H9 (cell line): ENCODE measurements around the gene BAIAP2. TPM values are rescaled to one million over a fixed set of nuclear protein-coding genes. Genes with fewer than 3 reads are reported as not detected.
A peak's percentile ranks its signal among the peaks of the same experiment; 100 is the strongest.

Experiments
- DNase-seq: peaks from one replicate; pipeline ENCODE4 v3.0.0-alpha.2; 2017
- H2AFZ ChIP-seq: one replicate; pipeline ENCODE4 v1.6.1; 2013; ENCODE audit warnings: mild to moderate bottlenecking, low read length, control low read depth, moderate library complexity
- H2AK5ac ChIP-seq: 2 replicates; pipeline ENCODE4 v1.6.1; 2013; ENCODE audit warnings: low read length, control low read depth, mixed read lengths; ENCODE audit not compliant: insufficient read length
- H2BK120ac ChIP-seq: one replicate; pipeline ENCODE4 v1.6.1; 2013; ENCODE audit warnings: low read depth, mild to moderate bottlenecking, low read length, control low read depth, inconsistent platforms; ENCODE audit not compliant: poor library complexity, severe bottlenecking
- H2BK12ac ChIP-seq: 2 replicates; pipeline ENCODE4 v1.6.1; 2013; ENCODE audit warnings: low read length, control low read depth, mixed read lengths, low read depth; ENCODE audit not compliant: insufficient read length
- H2BK15ac ChIP-seq: 2 replicates; pipeline ENCODE4 v1.6.1; 2013; ENCODE audit warnings: low read depth, low read length, control low read depth
- H2BK20ac ChIP-seq: one replicate; pipeline ENCODE4 v1.6.1; 2013; ENCODE audit warnings: low read depth, mild to moderate bottlenecking, low read length, control low read depth, inconsistent platforms; ENCODE audit not compliant: poor library complexity, severe bottlenecking
- H2BK5ac ChIP-seq: 2 replicates; pipeline ENCODE4 v1.6.1; 2013; ENCODE audit warnings: low read length, control low read depth, mixed read lengths; ENCODE audit not compliant: insufficient read length
- H3K14ac ChIP-seq: 2 replicates; pipeline ENCODE4 v1.6.1; 2013; ENCODE audit warnings: low read length, control low read depth; ENCODE audit not compliant: insufficient read depth
- H3K18ac ChIP-seq: 2 replicates; pipeline ENCODE4 v1.6.1; 2013; ENCODE audit warnings: low read depth, mild to moderate bottlenecking, mixed read lengths, low read length, control low read depth; ENCODE audit not compliant: insufficient read length
- H3K23ac ChIP-seq: 2 replicates; pipeline ENCODE4 v1.6.1; 2013; ENCODE audit warnings: low read length, control low read depth, mixed read lengths, low read depth; ENCODE audit not compliant: insufficient read length
- H3K23me2 ChIP-seq: 2 replicates; pipeline ENCODE4 v1.6.1; 2013; ENCODE audit warnings: low read depth, mild to moderate bottlenecking, mixed read lengths, low read length, control low read depth; ENCODE audit not compliant: insufficient read length, poor library complexity, severe bottlenecking
- H3K27ac ChIP-seq: 2 replicates; pipeline ENCODE4 v1.5.1; 2013; ENCODE audit warnings: low read length, control low read depth, mixed read lengths, low read depth; ENCODE audit not compliant: insufficient read length
- H3K27me3 ChIP-seq: 2 replicates; pipeline ENCODE4 v1.6.1; 2013; ENCODE audit warnings: low read length, control low read depth, inconsistent platforms; ENCODE audit not compliant: insufficient read depth
- H3K4ac ChIP-seq: 2 replicates; pipeline ENCODE4 v1.6.1; 2013; ENCODE audit warnings: low read depth, mild to moderate bottlenecking, control low read depth, inconsistent platforms, low read length, moderate library complexity
- H3K4me1 ChIP-seq: 2 replicates; pipeline ENCODE4 v1.6.1; 2013; ENCODE audit warnings: low read length, control low read depth, inconsistent platforms; ENCODE audit not compliant: insufficient read depth
- H3K4me2 ChIP-seq: 2 replicates; pipeline ENCODE4 v1.6.1; 2013; ENCODE audit warnings: low read length, control low read depth, mixed read lengths; ENCODE audit not compliant: insufficient read length, insufficient read depth
- H3K56ac ChIP-seq: 2 replicates; pipeline ENCODE4 v1.6.1; 2013; ENCODE audit warnings: low read depth, mild to moderate bottlenecking, mixed read lengths, low read length, control low read depth; ENCODE audit not compliant: insufficient read length
- H3K79me1 ChIP-seq: 2 replicates; pipeline ENCODE4 v1.6.1; 2013; ENCODE audit warnings: low read depth, mild to moderate bottlenecking, moderate library complexity, low read length, control low read depth, inconsistent platforms; ENCODE audit not compliant: insufficient read depth, poor library complexity, severe bottlenecking
- H3K79me2 ChIP-seq: 2 replicates; pipeline ENCODE4 v1.6.1; 2013; ENCODE audit warnings: low read length, control low read depth, inconsistent platforms; ENCODE audit not compliant: insufficient read depth
- H3K9ac ChIP-seq: 2 replicates; pipeline ENCODE4 v1.6.1; 2013; ENCODE audit warnings: low read length, control low read depth, mixed read lengths; ENCODE audit not compliant: insufficient read length; ENCODE audit errors: extremely low read depth
- H3K9me3 ChIP-seq: one replicate; pipeline ENCODE4 v1.6.1; 2013; ENCODE audit warnings: low read depth, low read length, inconsistent platforms; ENCODE audit not compliant: control insufficient read depth
- H3T11ph ChIP-seq: one replicate; pipeline ENCODE4 v1.6.1; 2013; ENCODE audit warnings: mild to moderate bottlenecking, low read length, control low read depth, inconsistent platforms
- H4K20me1 ChIP-seq: one replicate; pipeline ENCODE4 v1.6.1; 2013; ENCODE audit not compliant: control insufficient read depth, insufficient read length, insufficient read depth
- H4K5ac ChIP-seq: 2 replicates; pipeline ENCODE4 v1.6.1; 2013; ENCODE audit warnings: low read depth, mild to moderate bottlenecking, mixed read lengths, low read length, control low read depth; ENCODE audit not compliant: insufficient read length
- H4K8ac ChIP-seq: replicated peaks from 2 replicates; pipeline ENCODE4 v1.6.1; 2013; ENCODE audit warnings: low read length, control low read depth, mixed read lengths, low read depth; ENCODE audit not compliant: insufficient read length
- H4K91ac ChIP-seq: 2 replicates; pipeline ENCODE4 v1.6.1; 2013; ENCODE audit warnings: low read depth, mild to moderate bottlenecking, moderate library complexity, mixed read lengths, low read length, control low read depth; ENCODE audit not compliant: insufficient read length
- H3K27ac Mint-ChIP-seq, 3 experiments: 2 replicates in 2 of 3; 3 replicates in 1 of 3; pipeline ENCODE4 v1.8.0; 2020 to 2021; ENCODE audit warnings: mixed read lengths in 3 of 3, mild to moderate bottlenecking in 1 of 3, moderate library complexity in 1 of 3
- H3K27me3 Mint-ChIP-seq: 2 replicates; pipeline ENCODE4 v1.8.0; 2021; ENCODE audit warnings: low read depth, mild to moderate bottlenecking, moderate library complexity, mixed read lengths
- H3K36me3 Mint-ChIP-seq, 3 experiments: 2 replicates in 2 of 3; 3 replicates in 1 of 3; pipeline ENCODE4 v1.8.0; 2020 to 2021; ENCODE audit warnings: low read depth in 3 of 3, mixed read lengths in 3 of 3; ENCODE audit not compliant: insufficient read depth in 1 of 3
- H3K4me1 Mint-ChIP-seq, 2 experiments: 2 replicates each; pipeline ENCODE4 v1.8.0; 2020; ENCODE audit warnings: mixed read lengths in 2 of 2
- H3K4me3 Mint-ChIP-seq, 2 experiments: 2 replicates in 1 of 2; 3 replicates in 1 of 2; pipeline ENCODE4 v1.8.0; 2020 to 2021; ENCODE audit warnings: mild to moderate bottlenecking in 2 of 2, mixed read lengths in 2 of 2, moderate library complexity in 1 of 2
- H3K9me3 Mint-ChIP-seq, 2 experiments: 2 replicates in 1 of 2; 3 replicates in 1 of 2; pipeline ENCODE4 v1.8.0; 2020; ENCODE audit warnings: mild to moderate bottlenecking in 2 of 2, mixed read lengths in 2 of 2, moderate library complexity in 1 of 2
- CTCF ChIP-seq: fragments of 200-600 bp; sonication (generic); conservative IDR thresholded peaks from 3 replicates; pipeline ENCODE4 v1.8.0; 2021; ENCODE audit warnings: antibody characterized with exemption, mild to moderate bottlenecking
- WGBS: extraction: QIAGEN DNeasy Blood & Tissue Kit; methylation state at CpG from one replicate; pipeline ENCODE4 v1.1.7; 2013; ENCODE audit warnings: missing lambda C conversion rate, low lambda C conversion rate, mixed read lengths; ENCODE audit not compliant: insufficient read length; ENCODE audit errors: extremely low coverage; 5-methylcytosine and 5-hydroxymethylcytosine counted together
- total RNA-seq: library from RNA; stranded (reverse); gene quantifications from 2 replicates; pipeline ENCODE4 v1.2.1, GENCODE V29; 2021

Gene BAIAP2
- total RNA-seq, 1 experiment from 2014 or later, result 27.8 TPM

GRCh38 chr17:81165246-81166032 lies 130.5 kb downstream of the BAIAP2 start, which contains the start of gene PVALEF:
PVALEF (plus strand) TSS chr17:81165507; CDS start chr17:81181227, 15,720 bp downstream.
- peak within 1 kb of the TSS; percentile 26 for H3K14ac ChIP-seq
- no peaks in the 10 kb centered on the region for H3K9me3 ChIP-seq
- no peak within 1 kb of the TSS for H3K4me2 ChIP-seq
- no peaks in the 10 kb centered on the region for H3K4me1 ChIP-seq
- H3K18ac ChIP-seq, result no peak within 1 kb of the TSS
- H3K4me1 Mint-ChIP-seq, result no peaks in the 10 kb centered on the region
- no peak within 1 kb of the TSS for H3K4ac ChIP-seq
- no peak within 1 kb of the TSS for H4K5ac ChIP-seq
- peaks cover 3% of the 10 kb centered on the region for H3K23me2 ChIP-seq
- no peak within 1 kb of the TSS for H3K27ac ChIP-seq
- H2AFZ ChIP-seq, result no peak within 1 kb of the TSS
- H3K79me2 ChIP-seq, result no peaks in the 10 kb centered on the region
- H3K36me3 Mint-ChIP-seq, result no peaks in the 10 kb centered on the region
- DNase-seq, result peak; percentile 63
- H3K27me3 Mint-ChIP-seq, result peaks cover 14% of the 10 kb centered on the region
- H4K91ac ChIP-seq, result no peak within 1 kb of the TSS
- TF ChIP-seq CTCF, result no peak
- H3K23ac ChIP-seq, result no peak within 1 kb of the TSS
- peak within 1 kb of the TSS; percentile 57 to 73 for H3K4me3 Mint-ChIP-seq
- H3K9me3 Mint-ChIP-seq, result no peaks in the 10 kb centered on the region
- H2AK5ac ChIP-seq, result no peak within 1 kb of the TSS
- no peaks in the 10 kb centered on the region for H3K79me1 ChIP-seq
- H3K9ac ChIP-seq, result no peak within 1 kb of the TSS
- H2BK15ac ChIP-seq, result no peak within 1 kb of the TSS
- no peak within 1 kb of the TSS for H2BK120ac ChIP-seq
- H2BK20ac ChIP-seq, result no peak within 1 kb of the TSS
- H3K27ac Mint-ChIP-seq, result no peak within 1 kb of the TSS
- no peak within 1 kb of the TSS for H3K56ac ChIP-seq
- no peak within 1 kb of the TSS for H2BK12ac ChIP-seq
- no peak within 1 kb of the TSS for H4K8ac ChIP-seq
- H4K20me1 ChIP-seq, result peaks cover 4% of the 10 kb centered on the region
- no peak within 1 kb of the TSS for H3T11ph ChIP-seq
- no CpG with 5 or more reads among the region's 46 CpGs for whole genome bisulfite sequencing
- no peaks in the 10 kb centered on the region for H3K27me3 ChIP-seq
- no peak within 1 kb of the TSS for H2BK5ac ChIP-seq
